RWPE1 (cell line): ENCODE results near the gene PAK1.
"Not testable (repeated sequence)": the region's sequence is repeated elsewhere in the genome, so short reads cannot be mapped to it uniquely, and the experiment has no call there.

Experiments
- CTCF ChIA-PET: fragments of 350-600 bp; sonication (Branson Sonifier 250); formaldehyde crosslinking; extraction: SDS; loops from one replicate; lab custom pipeline; 2021; lab: Yijun Ruan, JAX
- POLR2A ChIA-PET: fragments of 400-600 bp; formaldehyde crosslinking; extraction: SDS; loops from one replicate; lab custom pipeline; 2020; ENCODE audit warnings: antibody characterized with exemption; ENCODE audit not compliant: low non-redundant PET; lab: Yijun Ruan, JAX
- DNase-seq: peaks from one replicate; pipeline ENCODE4 v3.0.0; 2012; ENCODE audit warnings: low spot score
- H3K27ac ChIP-seq: fragments of 450-650 bp; 2 replicates; pipeline ENCODE4 v1.5.1; 2017
- CTCF ChIP-seq: fragments of 450-650 bp; conservative IDR thresholded peaks from 2 replicates; pipeline ENCODE4 v1.5.1; 2017; ENCODE audit warnings: low read depth, mild to moderate bottlenecking

PAK1 gene

GRCh38 chr11:77506857-77507256 is 33.0 kb upstream of the PAK1 start:
- no peak for TF ChIP-seq CTCF
- DNase-seq, result peak; percentile 72
- ChIA-PET POLR2A (no interaction called here), CTCF (interaction anchor here (1.0 kb wide), 1 partner anchor 42 kb away, joined by 3 read pairs; no protein-coding TSS in a partner anchor)
- H3K27ac ChIP-seq, result no peak overlapping the region

DNA sequence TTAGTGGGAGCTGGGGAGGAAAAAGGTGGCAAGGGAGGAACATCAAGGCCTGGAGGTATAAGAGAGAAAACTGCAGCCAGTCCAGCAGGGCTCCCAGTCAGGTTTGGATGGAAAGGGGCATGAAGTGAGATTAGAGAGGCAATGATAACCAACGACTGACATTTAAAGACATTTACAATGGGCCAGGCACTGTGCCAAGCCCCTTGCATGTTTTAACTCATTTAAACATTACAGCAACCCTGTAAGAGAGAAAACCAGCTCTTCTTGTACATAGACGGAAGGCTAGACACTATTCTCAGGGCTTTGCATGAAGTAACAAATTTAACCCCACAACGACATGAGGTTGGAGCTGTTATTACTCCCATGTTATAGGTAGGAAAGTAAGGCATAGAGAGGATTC is 32.1 kb upstream of the PAK1 start:
- TF ChIP-seq CTCF, result no peak
- ChIA-PET POLR2A (no interaction called here), CTCF (no interaction called here)
- DNase-seq, result no peak
- H3K27ac ChIP-seq, result no peak overlapping the region

DNA sequence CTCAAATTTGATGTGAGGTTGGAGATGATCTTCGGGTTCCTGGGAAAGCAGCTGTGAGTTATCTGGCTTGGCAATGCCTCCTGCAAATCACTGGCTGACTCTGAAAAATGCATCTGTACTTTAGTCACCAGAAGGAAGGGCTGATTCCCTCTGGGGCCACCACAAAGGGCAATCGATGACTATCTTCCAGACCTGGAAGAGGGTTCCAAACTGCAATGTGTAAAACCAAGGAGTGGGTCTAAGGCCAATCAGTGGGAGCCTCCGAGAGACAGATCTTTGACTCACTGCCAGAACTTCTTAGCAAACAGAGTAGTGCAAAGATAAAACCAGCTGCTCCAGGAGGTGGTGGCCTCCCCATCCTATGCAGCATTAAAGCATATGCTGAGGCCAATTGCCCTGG is 29.1 kb upstream of the PAK1 start:
- H3K27ac ChIP-seq, result no peak overlapping the region
- ChIA-PET POLR2A (no interaction called here), CTCF (interaction anchor here (1.0 kb wide), 1 partner anchor 306 kb away, joined by 3 read pairs; no protein-coding TSS in a partner anchor)
- TF ChIP-seq CTCF, result no peak
- DNase-seq, result no peak

DNA sequence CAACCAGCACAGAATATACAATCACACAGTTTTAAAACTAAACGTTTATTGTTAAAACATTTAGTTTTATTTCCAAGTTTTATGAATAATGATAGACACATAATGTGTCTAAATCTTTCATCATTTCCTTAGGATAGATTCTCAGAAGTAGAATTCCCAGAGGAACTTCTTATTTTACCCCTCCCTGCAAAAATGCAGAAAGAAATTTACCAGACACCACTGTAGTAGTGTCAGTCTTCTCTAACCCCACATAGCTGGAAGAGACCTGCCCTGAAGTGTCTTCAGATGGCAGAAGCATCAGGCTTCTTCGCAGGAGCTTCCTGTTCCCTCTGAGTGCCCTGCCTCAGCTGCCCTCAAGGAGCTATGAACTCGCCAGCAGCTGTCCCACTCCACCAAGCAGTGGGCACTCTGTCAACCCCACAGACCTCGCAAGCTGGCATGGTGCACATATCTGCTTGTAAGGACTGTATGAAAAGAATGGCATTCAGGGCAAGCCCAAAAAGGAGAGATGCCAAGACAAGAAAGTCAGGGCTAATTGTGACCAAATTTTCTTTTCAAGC is 28.5 kb upstream of the PAK1 start:
- no peak overlapping the region for H3K27ac ChIP-seq
- ChIA-PET POLR2A (no interaction called here), CTCF (interaction anchor here (1.0 kb wide), 1 partner anchor 306 kb away, joined by 3 read pairs; no protein-coding TSS in a partner anchor)
- DNase-seq, result no peak
- no peak for TF ChIP-seq CTCF

GRCh38 chr11:77501758-77502157 is 27.9 kb upstream of the PAK1 start:
- POLR2A ChIA-PET, result no interaction called here
- CTCF ChIA-PET, result no interaction called here
- H3K27ac ChIP-seq, result no peak overlapping the region
- DNase-seq, result no peak
- TF ChIP-seq CTCF, result no peak

DNA sequence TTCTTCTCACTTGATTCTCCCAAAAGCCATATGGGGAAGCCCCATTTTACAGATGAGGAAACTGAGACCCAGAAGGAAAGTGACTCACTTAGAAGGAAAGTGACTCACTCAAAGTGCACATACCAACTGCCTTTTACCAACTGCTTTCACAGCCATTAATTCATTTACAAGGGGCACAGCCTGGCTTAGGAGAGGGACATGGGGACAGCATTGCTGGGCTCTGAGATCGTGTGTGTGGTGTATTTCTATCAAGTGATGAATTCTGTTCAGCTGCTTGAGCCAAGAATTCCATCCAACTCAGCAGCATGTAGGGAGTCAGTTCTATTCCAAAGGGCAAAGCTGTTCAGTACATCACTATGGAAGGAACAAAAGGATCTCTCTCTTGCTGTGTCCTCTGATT is 23.5 kb upstream of the PAK1 start:
- CTCF ChIA-PET, result no interaction called here
- no peak for TF ChIP-seq CTCF
- H3K27ac ChIP-seq, result no peak overlapping the region
- POLR2A ChIA-PET, result no interaction called here
- no peak for DNase-seq

DNA sequence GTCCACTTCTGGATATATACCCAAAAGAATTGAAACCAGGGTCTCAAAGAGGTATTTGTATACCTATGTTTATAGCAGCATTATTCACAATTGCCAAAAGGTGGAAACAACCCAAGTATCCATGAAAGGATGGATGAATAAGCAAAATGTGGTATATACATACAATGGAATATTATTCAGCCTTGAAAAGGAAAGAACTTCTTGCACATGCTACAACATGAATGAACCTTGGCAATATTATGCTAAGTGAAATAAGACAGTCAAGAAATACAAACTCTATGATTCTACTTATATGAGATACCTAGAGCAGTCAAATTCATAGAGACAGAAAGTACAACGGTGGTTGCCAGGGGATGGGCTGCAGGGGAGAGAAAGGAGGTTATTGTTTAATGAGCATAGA is 21.6 kb upstream of the PAK1 start:
- H3K27ac ChIP-seq, result no peak overlapping the region
- POLR2A ChIA-PET, result no interaction called here
- CTCF ChIA-PET, result no interaction called here
- no peak for DNase-seq
- no peak for TF ChIP-seq CTCF

DNA sequence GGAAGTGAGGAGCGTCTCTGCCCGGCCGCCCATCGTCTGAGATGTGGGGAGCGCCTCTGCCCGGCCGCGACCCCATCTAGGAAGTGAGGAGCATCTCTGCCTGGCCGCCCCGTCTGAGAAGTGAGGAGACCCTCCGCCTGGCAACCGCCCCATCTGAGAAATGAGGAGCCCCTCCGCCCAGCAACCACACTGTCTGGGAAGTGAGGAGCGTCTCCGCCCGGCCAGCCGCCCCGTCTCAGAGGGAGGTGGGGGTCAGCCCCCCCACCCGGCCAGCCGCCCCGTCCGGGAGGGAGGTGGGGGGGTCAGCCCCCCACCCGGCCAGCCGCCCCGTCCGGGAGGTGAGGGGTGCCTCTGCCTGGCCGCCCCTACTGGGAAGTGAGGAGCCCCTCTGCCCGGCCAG is 16.1 kb upstream of the PAK1 start:
- CTCF ChIA-PET, DNase-seq, POLR2A ChIA-PET, H3K27ac ChIP-seq: not testable (repeated sequence)
